Gastrocnemius medialis (tissue), 4 donors: ENCODE measurements around the gene DEFB131B.
"Not testable (repeated sequence)": the region's sequence is repeated elsewhere in the genome, so short reads cannot be mapped to it uniquely, and the experiment has no call there.

Source experiments
- POLR2A ChIP-seq, 2 donors: fragments of 450-650 bp; IDR thresholded peaks; one replicate each; pipeline ENCODE4 v1.6.1; 2017; ENCODE audit warnings: antibody characterized with exemption in 2 of 2, mild to moderate bottlenecking in 2 of 2, moderate library complexity in 2 of 2
- TF ChIP-seq, protein P1 (sequence below), 5 experiments: fragments of 450-650 bp in 3 of 5; fragments of 200-600 bp in 2 of 5; sonication (generic) in 2 of 5; IDR thresholded peaks in 4 of 5; conservative IDR thresholded peaks in 1 of 5; 1 replicate in 4 of 5; 2 replicates in 1 of 5; pipeline ENCODE4 v1.5.1; 2016 to 2019; ENCODE audit warnings: antibody characterized with exemption in 5 of 5, mild to moderate bottlenecking in 3 of 5, moderate library complexity in 3 of 5

DNA sequence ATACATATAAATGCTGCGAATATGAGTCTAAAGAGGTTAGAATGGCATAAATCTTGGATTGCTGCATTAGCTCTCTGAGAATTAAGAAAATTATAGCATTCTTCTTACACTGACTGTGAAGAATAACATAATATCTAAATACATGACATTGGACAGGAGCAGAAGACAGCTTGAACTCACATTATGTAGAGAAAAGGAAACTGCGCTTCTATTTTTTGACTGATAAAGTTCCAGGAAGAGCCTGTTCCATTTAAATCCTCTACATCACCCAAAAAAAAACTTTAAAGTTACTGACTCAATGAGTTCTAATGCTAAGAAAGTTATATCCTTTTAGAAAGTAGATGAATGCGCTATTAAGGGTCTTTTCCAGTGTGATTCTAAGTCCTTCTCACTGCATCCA lies 17.4 kb upstream of the DEFB131B start:
- TF ChIP-seq, protein P1, sequence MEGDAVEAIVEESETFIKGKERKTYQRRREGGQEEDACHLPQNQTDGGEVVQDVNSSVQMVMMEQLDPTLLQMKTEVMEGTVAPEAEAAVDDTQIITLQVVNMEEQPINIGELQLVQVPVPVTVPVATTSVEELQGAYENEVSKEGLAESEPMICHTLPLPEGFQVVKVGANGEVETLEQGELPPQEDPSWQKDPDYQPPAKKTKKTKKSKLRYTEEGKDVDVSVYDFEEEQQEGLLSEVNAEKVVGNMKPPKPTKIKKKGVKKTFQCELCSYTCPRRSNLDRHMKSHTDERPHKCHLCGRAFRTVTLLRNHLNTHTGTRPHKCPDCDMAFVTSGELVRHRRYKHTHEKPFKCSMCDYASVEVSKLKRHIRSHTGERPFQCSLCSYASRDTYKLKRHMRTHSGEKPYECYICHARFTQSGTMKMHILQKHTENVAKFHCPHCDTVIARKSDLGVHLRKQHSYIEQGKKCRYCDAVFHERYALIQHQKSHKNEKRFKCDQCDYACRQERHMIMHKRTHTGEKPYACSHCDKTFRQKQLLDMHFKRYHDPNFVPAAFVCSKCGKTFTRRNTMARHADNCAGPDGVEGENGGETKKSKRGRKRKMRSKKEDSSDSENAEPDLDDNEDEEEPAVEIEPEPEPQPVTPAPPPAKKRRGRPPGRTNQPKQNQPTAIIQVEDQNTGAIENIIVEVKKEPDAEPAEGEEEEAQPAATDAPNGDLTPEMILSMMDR (IDR thresholded peaks at IDR 0.05 in 4 of 5, conservative IDR thresholded peaks at IDR 0.05 in 1 of 5) = not testable (repeated sequence)
- TF ChIP-seq POLR2A (IDR thresholded peaks at IDR 0.05) = not testable (repeated sequence)
